HEK293 (cell line): ENCODE measurements around the gene AIFM3.

Experiments used
- GLIS1 ChIP-seq: fragments of 450-650 bp; formaldehyde crosslinking; IDR thresholded peaks from 2 replicates; pipeline ENCODE4 v1.5.1; 2016; ENCODE audit warnings: missing biosample characterization, missing genetic modification characterization
- KLF10 ChIP-seq: fragments of 450-650 bp; IDR thresholded peaks from 2 replicates; pipeline ENCODE4 v1.5.1; 2018; ENCODE audit warnings: missing biosample characterization, mild to moderate bottlenecking, missing genetic modification characterization
- KLF7 ChIP-seq: fragments of 450-650 bp; formaldehyde crosslinking; IDR thresholded peaks from 2 replicates; pipeline ENCODE4 v1.5.1; 2016; ENCODE audit warnings: missing biosample characterization, missing genetic modification characterization, borderline replicate concordance
- MEIS1 ChIP-seq: sonication (generic); formaldehyde crosslinking; IDR thresholded peaks from 2 replicates; pipeline ENCODE4 v1.8.1; 2022; ENCODE audit warnings: missing genetic modification reagents, mild to moderate bottlenecking, borderline replicate concordance
- MYNN ChIP-seq: fragments of 450-650 bp; formaldehyde crosslinking; IDR thresholded peaks from 2 replicates; pipeline ENCODE4 v1.5.1; 2016; ENCODE audit warnings: missing biosample characterization, missing genetic modification characterization, borderline replicate concordance
- PBX3 ChIP-seq: sonication (generic); formaldehyde crosslinking; IDR thresholded peaks from 2 replicates; pipeline ENCODE4 v1.8.1; 2022; ENCODE audit warnings: mild to moderate bottlenecking, moderate library complexity, missing genetic modification reagents
- RBAK ChIP-seq: fragments of 450-650 bp; formaldehyde crosslinking; IDR thresholded peaks from 2 replicates; pipeline ENCODE4 v1.5.1; 2016; ENCODE audit warnings: missing biosample characterization, missing genetic modification characterization
- SCRT1 ChIP-seq: fragments of 450-650 bp; formaldehyde crosslinking; IDR thresholded peaks from 2 replicates; pipeline ENCODE4 v1.5.1; 2016; ENCODE audit warnings: missing biosample characterization, missing genetic modification characterization, borderline replicate concordance
- SP7 ChIP-seq: fragments of 450-650 bp; formaldehyde crosslinking; IDR thresholded peaks from 2 replicates; pipeline ENCODE4 v1.5.1; 2016; ENCODE audit warnings: missing biosample characterization, missing genetic modification characterization
- TCF7L2 ChIP-seq: IDR thresholded peaks from 2 replicates; pipeline ENCODE4 v1.6.1; 2011; ENCODE audit warnings: low read depth, mild to moderate bottlenecking, inconsistent platforms, low read length, moderate library complexity, borderline replicate concordance
- ZBTB20 ChIP-seq: fragments of 450-650 bp; formaldehyde crosslinking; IDR thresholded peaks from 2 replicates; pipeline ENCODE4 v1.5.1; 2016; ENCODE audit warnings: missing biosample characterization, missing genetic modification characterization
- ZBTB21 ChIP-seq: fragments of 450-650 bp; formaldehyde crosslinking; IDR thresholded peaks from 2 replicates; pipeline ENCODE4 v1.5.1; 2017; ENCODE audit warnings: missing biosample characterization, missing genetic modification characterization
- ZBTB8A ChIP-seq: fragments of 450-650 bp; formaldehyde crosslinking; IDR thresholded peaks from 2 replicates; pipeline ENCODE4 v1.5.1; 2016; ENCODE audit warnings: missing biosample characterization, missing genetic modification characterization
- ZNF132 ChIP-seq: fragments of 450-650 bp; formaldehyde crosslinking; IDR thresholded peaks from 2 replicates; pipeline ENCODE4 v1.5.1; 2017; ENCODE audit warnings: missing biosample characterization, missing genetic modification characterization, borderline replicate concordance
- ZNF16 ChIP-seq: fragments of 450-650 bp; formaldehyde crosslinking; IDR thresholded peaks from 2 replicates; pipeline ENCODE4 v1.5.1; 2016; ENCODE audit warnings: low read depth, missing biosample characterization, missing genetic modification characterization
- ZNF18 ChIP-seq: fragments of 450-650 bp; formaldehyde crosslinking; IDR thresholded peaks from 2 replicates; pipeline ENCODE4 v1.5.1; 2016; ENCODE audit warnings: missing biosample characterization, missing genetic modification characterization
- ZNF2 ChIP-seq: fragments of 450-650 bp; formaldehyde crosslinking; IDR thresholded peaks from 2 replicates; pipeline ENCODE4 v1.5.1; 2016; ENCODE audit warnings: missing biosample characterization, missing genetic modification characterization
- ZNF239 ChIP-seq: fragments of 450-650 bp; formaldehyde crosslinking; IDR thresholded peaks from 2 replicates; pipeline ENCODE4 v1.5.1; 2016; ENCODE audit warnings: missing biosample characterization, missing genetic modification characterization
- ZNF292 ChIP-seq: fragments of 450-650 bp; formaldehyde crosslinking; IDR thresholded peaks from 2 replicates; pipeline ENCODE4 v1.5.1; 2016; ENCODE audit warnings: low read depth, missing biosample characterization, missing genetic modification characterization, borderline replicate concordance
- ZNF341 ChIP-seq: fragments of 450-650 bp; formaldehyde crosslinking; IDR thresholded peaks from 2 replicates; pipeline ENCODE4; 2016; ENCODE audit warnings: low read depth, missing biosample characterization, missing genetic modification characterization
- ZNF354C ChIP-seq: fragments of 450-650 bp; formaldehyde crosslinking; IDR thresholded peaks from 2 replicates; pipeline ENCODE4 v1.5.1; 2016; ENCODE audit warnings: missing biosample characterization, missing genetic modification characterization, low read depth, borderline replicate concordance
- ZNF394 ChIP-seq: fragments of 450-650 bp; formaldehyde crosslinking; IDR thresholded peaks from 2 replicates; pipeline ENCODE4 v1.5.1; 2016; ENCODE audit warnings: missing biosample characterization, missing genetic modification characterization, mild to moderate bottlenecking, moderate library complexity, borderline replicate concordance
- ZNF426 ChIP-seq: fragments of 450-650 bp; formaldehyde crosslinking; IDR thresholded peaks from 2 replicates; pipeline ENCODE4 v1.5.1; 2017; ENCODE audit warnings: missing biosample characterization, missing genetic modification characterization, mild to moderate bottlenecking, inconsistent platforms, moderate library complexity
- ZNF514 ChIP-seq: fragments of 450-650 bp; formaldehyde crosslinking; IDR thresholded peaks from 2 replicates; pipeline ENCODE4 v1.5.1; 2016; ENCODE audit warnings: missing biosample characterization, missing genetic modification characterization
- ZNF521 ChIP-seq: fragments of 450-650 bp; formaldehyde crosslinking; IDR thresholded peaks from 2 replicates; pipeline ENCODE4 v1.5.1; 2017; ENCODE audit warnings: missing biosample characterization, mild to moderate bottlenecking, missing genetic modification characterization
- ZNF585B ChIP-seq: fragments of 450-650 bp; formaldehyde crosslinking; IDR thresholded peaks from 2 replicates; pipeline ENCODE4 v1.5.1; 2016; ENCODE audit warnings: missing biosample characterization, missing genetic modification characterization
- ZNF596 ChIP-seq: fragments of 450-650 bp; IDR thresholded peaks from 2 replicates; pipeline ENCODE4 v1.5.0; 2018; ENCODE audit warnings: missing biosample characterization, mild to moderate bottlenecking, missing genetic modification characterization, moderate library complexity
- ZNF600 ChIP-seq: fragments of 450-650 bp; formaldehyde crosslinking; IDR thresholded peaks from 2 replicates; pipeline ENCODE4 v1.5.1; 2016; ENCODE audit warnings: missing biosample characterization, missing genetic modification characterization
- ZNF624 ChIP-seq: fragments of 450-650 bp; formaldehyde crosslinking; IDR thresholded peaks from 2 replicates; pipeline ENCODE4 v1.5.1; 2017; ENCODE audit warnings: missing biosample characterization, missing genetic modification characterization
- ZNF639 ChIP-seq: fragments of 450-650 bp; formaldehyde crosslinking; IDR thresholded peaks from 2 replicates; pipeline ENCODE4 v1.5.1; 2016; ENCODE audit warnings: missing biosample characterization, missing genetic modification characterization
- ZSCAN16 ChIP-seq: fragments of 450-650 bp; formaldehyde crosslinking; IDR thresholded peaks from 2 replicates; pipeline ENCODE4 v1.5.1; 2016; ENCODE audit warnings: missing biosample characterization, missing genetic modification characterization
- ZSCAN23 ChIP-seq: fragments of 450-650 bp; formaldehyde crosslinking; IDR thresholded peaks from 2 replicates; pipeline ENCODE4 v1.5.1; 2016; ENCODE audit warnings: missing biosample characterization, missing genetic modification characterization
- ZSCAN4 ChIP-seq: fragments of 450-650 bp; formaldehyde crosslinking; IDR thresholded peaks from 2 replicates; pipeline ENCODE4 v1.5.1; 2017; ENCODE audit warnings: missing biosample characterization, missing genetic modification characterization
- TF ChIP-seq, protein P1 (sequence below): fragments of 450-650 bp; formaldehyde crosslinking; IDR thresholded peaks from 2 replicates; pipeline ENCODE4 v1.5.1; 2017; ENCODE audit warnings: missing biosample characterization, mild to moderate bottlenecking, missing genetic modification characterization, moderate library complexity

Gene AIFM3

DNA sequence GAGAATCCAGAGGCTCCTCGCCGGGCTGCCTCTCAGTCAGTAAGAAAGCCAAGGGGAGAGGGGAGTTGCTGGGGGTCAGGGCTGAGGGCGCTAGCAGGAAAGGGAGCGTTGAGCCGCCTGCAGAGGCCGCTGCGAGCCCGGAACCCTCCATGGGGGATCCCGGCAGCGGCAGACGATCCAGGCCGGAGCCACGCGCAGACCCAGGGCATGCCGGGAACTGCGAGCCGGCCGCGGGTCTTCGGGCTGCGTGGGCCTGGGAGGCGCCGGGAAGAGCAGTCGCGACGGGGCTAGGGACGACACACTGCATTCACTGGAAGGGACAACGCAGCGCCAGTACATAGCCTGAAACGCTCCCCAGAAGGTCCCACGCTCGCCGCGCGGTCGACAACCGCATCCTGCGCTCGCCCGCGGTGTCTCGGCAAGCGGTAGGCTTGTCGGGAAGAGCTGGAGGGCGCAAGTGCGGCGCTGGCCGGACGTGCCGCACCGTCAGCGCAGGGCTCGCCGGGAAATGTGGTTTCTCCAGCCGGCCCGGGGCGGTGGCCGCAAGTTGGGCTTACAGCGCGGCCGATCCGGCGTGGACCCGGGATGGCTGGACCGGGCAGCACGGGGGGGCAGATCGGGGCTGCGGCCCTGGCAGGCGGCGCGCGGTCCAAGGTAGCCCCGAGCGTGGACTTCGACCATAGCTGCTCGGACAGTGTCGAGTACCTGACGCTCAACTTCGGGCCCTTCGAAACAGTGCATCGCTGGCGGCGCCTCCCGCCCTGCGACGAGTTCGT, 14.9 kb downstream of the AIFM3 start, which contains the start of gene LZTR1 (continued):
- TF ChIP-seq KLF7 (tag by site-specific recombination), result no peak
- no peak; the same call in 1 of the 2 replicates for TF ChIP-seq MYNN (tag by site-specific recombination)
- no peak for TF ChIP-seq ZNF514 (tag by site-specific recombination)
- no peak for TF ChIP-seq RBAK (tag by site-specific recombination)
- 0 out of 2 replicates have a peak, but pooled peaks have one; percentile 38 for TF ChIP-seq ZNF18 (tag by site-specific recombination)
- peak; percentile 93 for TF ChIP-seq SP7
- peak; percentile 86 for TF ChIP-seq ZBTB20 (tag by site-specific recombination)
- TF ChIP-seq SCRT1, result no peak
- TF ChIP-seq TCF7L2, result no peak
- 0 out of 2 replicates have a peak, but pooled peaks have one; percentile 7 for TF ChIP-seq ZNF585B (tag by site-specific recombination)
- TF ChIP-seq ZSCAN16, result peak; percentile 62; the same call in 1 of the 2 replicates
- TF ChIP-seq ZNF16, result no peak
- TF ChIP-seq PBX3 (CRISPR knock-in tag), result peak; percentile 96
- TF ChIP-seq ZNF639 (tag by site-specific recombination), result peak; percentile 89
- TF ChIP-seq ZNF239 (tag by site-specific recombination), result peak; percentile 13; the same call in 1 of the 2 replicates
- TF ChIP-seq ZNF341 (tag by site-specific recombination), result peak; percentile 95
- TF ChIP-seq ZSCAN4 (tag by site-specific recombination), result no peak
- no peak for TF ChIP-seq ZNF292 (tag by site-specific recombination)
- no peak for TF ChIP-seq ZNF624 (tag by site-specific recombination)
- peak; percentile 93 for TF ChIP-seq ZNF2 (tag by site-specific recombination)
- TF ChIP-seq GLIS1 (tag by site-specific recombination), result peak; percentile 88
- peak; percentile 64; the same call in 1 of the 2 replicates for TF ChIP-seq ZNF394 (tag by site-specific recombination)
- no peak; the same call in 1 of the 2 replicates for TF ChIP-seq ZBTB21 (tag by site-specific recombination)
- TF ChIP-seq ZNF354C, result no peak
- TF ChIP-seq ZBTB8A (tag by site-specific recombination), result peak; percentile 65
- no peak for TF ChIP-seq MEIS1 (CRISPR knock-in tag)
- TF ChIP-seq KLF10 (tag by site-specific recombination), result no peak
- peak; percentile 87 for TF ChIP-seq ZNF600 (tag by site-specific recombination)
- no peak for TF ChIP-seq ZNF596
- TF ChIP-seq, protein P1, sequence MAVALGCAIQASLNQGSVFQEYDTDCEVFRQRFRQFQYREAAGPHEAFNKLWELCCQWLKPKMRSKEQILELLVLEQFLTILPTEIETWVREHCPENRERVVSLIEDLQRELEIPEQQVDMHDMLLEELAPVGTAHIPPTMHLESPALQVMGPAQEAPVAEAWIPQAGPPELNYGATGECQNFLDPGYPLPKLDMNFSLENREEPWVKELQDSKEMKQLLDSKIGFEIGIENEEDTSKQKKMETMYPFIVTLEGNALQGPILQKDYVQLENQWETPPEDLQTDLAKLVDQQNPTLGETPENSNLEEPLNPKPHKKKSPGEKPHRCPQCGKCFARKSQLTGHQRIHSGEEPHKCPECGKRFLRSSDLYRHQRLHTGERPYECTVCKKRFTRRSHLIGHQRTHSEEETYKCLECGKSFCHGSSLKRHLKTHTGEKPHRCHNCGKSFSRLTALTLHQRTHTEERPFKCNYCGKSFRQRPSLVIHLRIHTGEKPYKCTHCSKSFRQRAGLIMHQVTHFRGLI (tag by site-specific recombination), result peak; percentile 91
- no peak for TF ChIP-seq ZNF132
- no peak for TF ChIP-seq ZNF521 (tag by site-specific recombination)
- TF ChIP-seq ZNF426 (tag by site-specific recombination), result no peak
- peak; percentile 91 for TF ChIP-seq ZSCAN23
